GM20000 (cell line): ENCODE results near the gene MYO3A.
"Not testable (repeated sequence)": the region's sequence is repeated elsewhere in the genome, so short reads cannot be mapped to it uniquely, and the experiment has no call there.

ENCODE experiments used
- DNase-seq: peaks from one replicate; pipeline ENCODE4 v3.0.0; 2012; ENCODE audit warnings: low spot score
- TF ChIP-seq, protein P1 (sequence below): IDR thresholded peaks from 2 replicates; pipeline ENCODE4 v1.5.1; 2012; ENCODE audit warnings: mild to moderate bottlenecking, control low read depth; ENCODE audit errors: extremely low read depth, missing control alignments

The MYO3A gene

DNA sequence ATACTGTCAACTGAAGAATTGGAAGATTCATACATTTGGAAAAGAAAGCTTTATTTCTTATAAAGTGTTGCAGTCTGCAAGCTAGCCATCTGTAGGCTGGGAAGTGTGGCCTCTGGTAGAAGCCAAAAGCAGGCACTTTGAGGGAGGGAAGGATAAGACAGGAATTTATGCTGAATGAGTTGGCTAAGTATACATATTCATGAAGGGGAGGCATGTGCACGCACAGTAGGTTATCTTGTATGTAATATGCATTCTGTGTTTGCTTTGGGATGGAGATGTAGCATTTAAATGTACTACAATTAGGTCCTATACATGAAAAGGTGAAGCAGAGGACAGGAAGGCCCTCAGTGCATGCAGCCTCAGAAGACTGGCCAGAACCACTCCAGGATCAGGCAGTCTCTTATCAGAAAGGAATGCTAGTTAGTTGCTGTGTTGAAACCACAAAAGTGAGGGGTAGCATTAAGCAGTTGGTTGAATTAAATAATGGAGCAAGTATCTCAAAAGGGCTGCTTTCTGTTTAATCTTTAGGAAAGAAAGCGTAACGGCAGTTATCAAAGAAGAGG lies 40.9 kb downstream of the MYO3A start:
- TF ChIP-seq, protein P1, sequence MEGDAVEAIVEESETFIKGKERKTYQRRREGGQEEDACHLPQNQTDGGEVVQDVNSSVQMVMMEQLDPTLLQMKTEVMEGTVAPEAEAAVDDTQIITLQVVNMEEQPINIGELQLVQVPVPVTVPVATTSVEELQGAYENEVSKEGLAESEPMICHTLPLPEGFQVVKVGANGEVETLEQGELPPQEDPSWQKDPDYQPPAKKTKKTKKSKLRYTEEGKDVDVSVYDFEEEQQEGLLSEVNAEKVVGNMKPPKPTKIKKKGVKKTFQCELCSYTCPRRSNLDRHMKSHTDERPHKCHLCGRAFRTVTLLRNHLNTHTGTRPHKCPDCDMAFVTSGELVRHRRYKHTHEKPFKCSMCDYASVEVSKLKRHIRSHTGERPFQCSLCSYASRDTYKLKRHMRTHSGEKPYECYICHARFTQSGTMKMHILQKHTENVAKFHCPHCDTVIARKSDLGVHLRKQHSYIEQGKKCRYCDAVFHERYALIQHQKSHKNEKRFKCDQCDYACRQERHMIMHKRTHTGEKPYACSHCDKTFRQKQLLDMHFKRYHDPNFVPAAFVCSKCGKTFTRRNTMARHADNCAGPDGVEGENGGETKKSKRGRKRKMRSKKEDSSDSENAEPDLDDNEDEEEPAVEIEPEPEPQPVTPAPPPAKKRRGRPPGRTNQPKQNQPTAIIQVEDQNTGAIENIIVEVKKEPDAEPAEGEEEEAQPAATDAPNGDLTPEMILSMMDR: no peak
- DNase-seq: no peak

DNA sequence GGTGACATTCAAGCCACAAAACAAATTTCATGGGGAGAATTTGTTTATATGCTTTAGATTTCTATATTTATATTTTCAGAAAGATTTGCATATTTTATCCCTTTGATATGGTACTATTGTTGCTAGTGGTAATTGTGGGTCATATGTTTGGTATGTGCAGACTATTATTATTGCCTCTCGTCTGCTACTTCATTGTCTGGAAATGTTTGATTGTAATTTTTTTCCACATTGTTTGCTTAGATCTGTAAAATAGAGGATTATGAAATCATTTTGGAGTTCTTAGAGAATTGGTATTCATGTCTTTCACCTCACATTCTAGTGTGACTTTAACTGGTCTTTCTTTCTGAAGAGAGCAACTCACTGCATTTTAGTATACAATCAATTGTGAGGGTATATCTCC lies 44.7 kb downstream of the MYO3A start:
- TF ChIP-seq, protein P1: no peak
- no peak for DNase-seq

DNA sequence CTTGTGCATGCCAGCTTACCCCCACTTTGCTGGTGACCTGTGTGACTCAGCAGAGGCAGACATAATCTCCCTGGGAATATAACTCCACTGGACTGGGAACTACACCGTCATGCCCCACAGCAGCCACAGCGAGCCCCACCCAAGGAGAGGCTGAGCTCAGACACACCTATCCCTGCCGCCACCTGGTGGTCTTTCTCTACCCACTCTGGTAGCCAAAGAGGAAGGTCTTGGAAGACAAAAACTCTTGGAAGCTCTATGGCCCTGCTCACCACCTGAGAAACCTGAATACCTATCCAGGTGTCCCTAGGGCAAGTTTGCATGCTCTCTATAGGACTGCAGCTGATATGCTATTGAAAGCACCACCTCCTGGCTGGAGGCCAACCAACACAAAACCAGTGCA lies 48.1 kb downstream of the MYO3A start:
- DNase-seq: no peak
- TF ChIP-seq, protein P1: no peak

DNA sequence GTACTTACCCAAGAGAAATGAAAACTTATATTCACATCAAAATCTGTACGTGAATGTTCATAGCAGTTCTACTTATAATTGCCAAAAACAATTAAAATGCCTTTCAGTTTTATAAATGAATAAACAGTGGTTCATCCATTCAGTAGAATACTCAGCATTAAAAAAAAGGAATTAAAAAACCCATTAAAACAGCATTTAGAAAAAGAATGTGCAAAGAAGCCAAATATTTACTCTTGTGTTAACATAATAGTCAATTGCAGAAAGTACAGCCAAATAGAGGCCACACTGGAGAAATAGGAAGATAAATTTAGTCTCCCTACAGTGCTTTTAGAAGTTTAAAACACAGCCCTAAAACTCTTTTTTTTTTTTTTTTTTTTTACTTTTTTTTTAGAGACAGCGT lies 54.6 kb downstream of the MYO3A start:
- DNase-seq: no peak
- TF ChIP-seq, protein P1: no peak

DNA sequence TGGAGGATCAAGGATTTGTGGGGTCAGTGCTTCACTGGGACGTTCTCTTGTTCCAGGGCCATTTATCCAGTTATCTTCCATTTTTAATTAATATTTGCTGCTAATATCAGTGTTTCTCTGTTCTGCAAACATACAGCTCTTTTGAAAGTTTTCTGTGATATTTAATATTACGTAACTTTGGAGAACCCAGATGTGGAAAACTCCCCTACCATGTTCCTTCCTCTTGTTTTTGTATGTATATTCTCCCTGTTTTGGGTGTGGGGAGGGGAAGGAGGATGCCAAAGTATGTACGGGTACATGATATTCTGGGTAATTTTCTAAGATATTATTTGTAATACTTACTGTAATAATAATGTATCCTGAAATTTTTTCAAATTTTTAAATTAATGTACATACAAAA lies 55.9 kb downstream of the MYO3A start:
- TF ChIP-seq, protein P1: no peak
- no peak for DNase-seq

DNA sequence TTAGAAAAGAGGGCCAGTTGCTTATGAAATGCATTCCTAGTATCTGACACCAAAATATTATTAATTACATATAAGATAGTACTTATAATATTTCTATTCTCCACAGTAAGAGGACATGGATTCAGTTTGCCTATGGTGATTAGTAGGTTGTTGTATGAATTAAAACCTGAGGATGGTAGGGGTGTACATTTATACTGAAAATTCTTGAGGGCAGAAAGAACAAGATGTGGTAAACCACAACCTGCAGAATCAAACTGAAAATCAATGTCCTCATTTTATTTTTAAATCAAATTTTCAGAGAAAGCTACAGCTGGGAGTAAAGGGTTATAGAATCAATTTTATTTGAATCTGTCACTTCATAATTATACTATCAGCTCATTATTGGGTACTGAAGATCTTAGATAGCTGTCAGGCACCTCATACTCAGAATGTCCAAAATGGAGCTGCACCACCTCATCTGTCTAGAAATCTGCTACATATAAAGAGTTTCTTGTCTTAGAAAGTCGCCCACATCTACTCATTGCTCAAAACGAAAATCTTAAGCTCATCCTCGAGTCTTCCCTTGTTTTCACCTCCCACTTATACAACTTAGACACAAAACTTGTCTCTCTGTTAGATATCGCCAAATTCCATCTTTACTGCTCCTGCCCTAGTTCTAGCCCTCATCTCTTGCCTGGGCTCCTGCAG lies 65.4 kb downstream of the MYO3A start:
- TF ChIP-seq, protein P1: no peak
- DNase-seq: no peak

DNA sequence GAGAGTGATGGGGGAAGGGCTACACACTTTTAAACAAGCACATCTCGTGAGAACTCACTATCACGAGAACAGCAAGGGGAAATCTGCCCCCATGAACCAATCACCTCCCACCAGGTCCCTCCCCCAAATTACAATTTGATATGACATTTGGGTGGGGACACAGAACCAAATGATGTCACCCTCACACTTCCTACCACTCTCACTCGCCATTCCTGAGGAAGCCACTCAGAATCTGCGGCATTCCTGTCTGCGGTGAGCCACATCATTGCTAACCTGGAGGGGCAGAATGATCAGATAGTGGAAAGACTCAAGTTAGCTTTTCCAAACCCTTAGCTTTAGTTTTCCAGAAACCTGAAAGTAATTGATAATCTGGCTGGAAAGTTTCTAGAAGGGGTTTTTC lies 66.9 kb downstream of the MYO3A start:
- TF ChIP-seq, protein P1: no peak
- DNase-seq: no peak

DNA sequence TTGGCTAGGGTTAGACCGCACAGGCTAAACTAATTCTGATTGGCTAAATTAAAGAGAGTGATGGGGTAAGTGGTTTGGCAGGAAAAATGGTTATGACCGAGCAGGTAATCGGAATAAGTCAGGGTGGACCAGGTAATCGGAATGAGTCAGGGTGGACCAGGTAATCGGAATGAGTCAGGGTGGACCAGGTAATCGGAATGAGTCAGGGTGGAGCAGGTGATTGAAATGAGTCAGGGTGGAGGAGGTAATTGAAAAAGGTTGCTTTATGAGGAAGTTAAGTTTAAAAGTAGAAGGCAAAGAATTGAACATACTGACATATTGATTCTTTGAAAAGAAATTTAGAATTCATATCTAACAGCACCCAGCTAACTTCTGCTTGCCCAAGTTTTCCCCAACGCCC lies 68.4 kb downstream of the MYO3A start:
- DNase-seq: not testable (repeated sequence)
